ENCODE data around the gene SLU7. TPM values are rescaled to one million over a fixed set of nuclear protein-coding genes. Genes with fewer than 3 reads are reported as not detected.

Gene SLU7
- total RNA-seq, 1 experiment from 2014 or later: 43.6 TPM

DNA sequence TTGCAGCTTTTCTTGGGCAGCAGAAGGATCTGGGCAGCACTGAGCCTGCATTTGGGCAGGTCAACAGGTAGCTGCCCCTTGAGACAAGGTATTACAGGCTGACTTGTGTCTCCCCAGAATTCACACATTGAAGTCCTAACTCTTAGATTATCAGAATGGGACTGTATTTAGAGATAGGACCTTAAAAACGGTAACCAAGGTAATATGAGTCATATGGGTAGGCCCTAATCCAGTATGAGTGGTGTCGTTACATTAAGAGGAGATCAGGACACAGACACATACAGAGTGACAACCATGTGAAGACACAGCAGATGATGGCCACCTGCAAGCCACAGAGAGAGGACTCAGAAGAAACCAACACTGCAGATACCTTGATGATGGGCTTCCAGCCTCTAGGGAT is 51.6 kb downstream of the SLU7 start:
- DNase-seq (ENCODE audit: low read depth, low spot score): no peak
- no peaks in the 10 kb centered on the region for H3K36me3 ChIP-seq (ENCODE audit: control insufficient read depth in 1 of 2, insufficient read depth in 2 of 2, low read length in 2 of 2)
- TF ChIP-seq EZH2phosphoT487 (IDR thresholded peaks at IDR 0.05; ENCODE audit: borderline replicate concordance): no peak
- H4K20me1 ChIP-seq (ENCODE audit: insufficient read depth): no peaks in the 10 kb centered on the region
- H3K27ac ChIP-seq (ENCODE audit: low read depth, low read length): no peak overlapping the region
- H3K4me2 ChIP-seq (ENCODE audit: low read length): no peak overlapping the region
- ChIA-PET RAD21 (ENCODE audit: low non-redundant PET in 1 of 2, low total read pairs in 2 of 2, uncharacterized antibody in 2 of 2, unreplicated experiment in 2 of 2) (no interaction called here), POLR2A (no interaction called here), CTCF (no interaction called here)
- H3K9ac ChIP-seq (ENCODE audit: low read length): no peak overlapping the region
- no TSS peak for BruUV-seq (replicated peaks)
- H3K4me3 ChIP-seq (replicated peaks in 1 of 2; ENCODE audit: low read depth in 1 of 2, low read length in 2 of 2): no peak overlapping the region
- no peaks in the 10 kb centered on the region for H3K9me2 ChIP-seq (ENCODE audit: insufficient read depth)
- H3K27me3 ChIP-seq (ENCODE audit: insufficient read depth, low read length): peaks cover under 1% of the 10 kb centered on the region; the same call in 1 of the 2 replicates
- H3K9me3 ChIP-seq (ENCODE audit: control insufficient read depth in 1 of 2, insufficient read depth in 1 of 2, low read depth in 1 of 2, low read length in 2 of 2): no peaks in the 10 kb centered on the region
- H3K4me1 ChIP-seq (ENCODE audit: control insufficient read depth in 1 of 2, insufficient read depth in 2 of 2, low read length in 2 of 2): peaks cover 0 to 13% of the 10 kb centered on the region in 2 experiments; a peak in 2 of 4 replicates
- H3K79me2 ChIP-seq (ENCODE audit: insufficient read depth, low read length): no peaks in the 10 kb centered on the region
- intact Hi-C loops (cut with micrococcal nuclease): no loop called here
- ATAC-seq: no peak
- H2AFZ ChIP-seq (ENCODE audit: low read depth, low read length, poor library complexity, severe bottlenecking): no peak overlapping the region

DNA sequence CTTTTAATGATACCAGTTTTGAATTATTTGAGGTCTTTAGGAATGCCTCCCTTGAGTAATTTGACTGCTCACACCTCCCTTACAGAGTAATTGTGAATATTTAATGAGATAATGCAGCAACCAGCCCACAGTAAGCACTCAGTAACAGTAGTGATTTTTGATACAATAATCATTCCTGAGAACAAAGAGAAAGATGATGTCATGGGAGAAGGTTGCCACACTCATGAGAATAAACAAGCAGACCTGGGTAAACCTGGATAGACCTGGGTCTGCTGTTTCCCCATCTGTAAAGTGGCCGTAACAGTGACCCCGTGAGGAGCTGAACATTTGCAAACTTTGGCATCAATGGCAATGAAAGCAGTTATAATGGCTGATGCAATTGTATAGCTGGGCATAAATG is 52.7 kb downstream of the SLU7 start:
- RAD21 ChIA-PET (ENCODE audit: low non-redundant PET in 1 of 2, low total read pairs in 2 of 2, uncharacterized antibody in 2 of 2, unreplicated experiment in 2 of 2): no interaction called here
- DNase-seq (ENCODE audit: low read depth, low spot score): no peak
- no TSS peak for BruUV-seq (replicated peaks)

More for the DNA sequence above, 52.7 kb downstream of the SLU7 start:
- H4K20me1 ChIP-seq (ENCODE audit: insufficient read depth): no peaks in the 10 kb centered on the region
- H3K27ac ChIP-seq (ENCODE audit: low read depth, low read length): no peak overlapping the region
- peaks cover 0 to 13% of the 10 kb centered on the region in 2 experiments; a peak in 2 of 4 replicates for H3K4me1 ChIP-seq (ENCODE audit: control insufficient read depth in 1 of 2, insufficient read depth in 2 of 2, low read length in 2 of 2)
- H3K9ac ChIP-seq (ENCODE audit: low read length): no peak overlapping the region
- ChIA-PET POLR2A (no interaction called here), CTCF (no interaction called here)
- no peaks in the 10 kb centered on the region for H3K9me3 ChIP-seq (ENCODE audit: control insufficient read depth in 1 of 2, insufficient read depth in 1 of 2, low read depth in 1 of 2, low read length in 2 of 2)
- no peak overlapping the region for H2AFZ ChIP-seq (ENCODE audit: low read depth, low read length, poor library complexity, severe bottlenecking)
- no peak for ATAC-seq
- TF ChIP-seq, protein P1, sequence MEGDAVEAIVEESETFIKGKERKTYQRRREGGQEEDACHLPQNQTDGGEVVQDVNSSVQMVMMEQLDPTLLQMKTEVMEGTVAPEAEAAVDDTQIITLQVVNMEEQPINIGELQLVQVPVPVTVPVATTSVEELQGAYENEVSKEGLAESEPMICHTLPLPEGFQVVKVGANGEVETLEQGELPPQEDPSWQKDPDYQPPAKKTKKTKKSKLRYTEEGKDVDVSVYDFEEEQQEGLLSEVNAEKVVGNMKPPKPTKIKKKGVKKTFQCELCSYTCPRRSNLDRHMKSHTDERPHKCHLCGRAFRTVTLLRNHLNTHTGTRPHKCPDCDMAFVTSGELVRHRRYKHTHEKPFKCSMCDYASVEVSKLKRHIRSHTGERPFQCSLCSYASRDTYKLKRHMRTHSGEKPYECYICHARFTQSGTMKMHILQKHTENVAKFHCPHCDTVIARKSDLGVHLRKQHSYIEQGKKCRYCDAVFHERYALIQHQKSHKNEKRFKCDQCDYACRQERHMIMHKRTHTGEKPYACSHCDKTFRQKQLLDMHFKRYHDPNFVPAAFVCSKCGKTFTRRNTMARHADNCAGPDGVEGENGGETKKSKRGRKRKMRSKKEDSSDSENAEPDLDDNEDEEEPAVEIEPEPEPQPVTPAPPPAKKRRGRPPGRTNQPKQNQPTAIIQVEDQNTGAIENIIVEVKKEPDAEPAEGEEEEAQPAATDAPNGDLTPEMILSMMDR (IDR thresholded peaks at IDR 0.05 in 2 of 3, conservative IDR thresholded peaks at IDR 0.05 in 1 of 3; ENCODE audit: borderline replicate concordance in 1 of 3, insufficient read depth in 1 of 3, low read depth in 2 of 3, low read length in 2 of 3): no peak
- no peak for TF ChIP-seq EGR1 (IDR thresholded peaks at IDR 0.05; ENCODE audit: low read depth)
- no peaks in the 10 kb centered on the region for H3K27me3 ChIP-seq (ENCODE audit: insufficient read depth, low read length)
- H3K4me2 ChIP-seq (ENCODE audit: low read length): no peak overlapping the region
- intact Hi-C loops (cut with micrococcal nuclease): no loop called here
- H3K79me2 ChIP-seq (ENCODE audit: insufficient read depth, low read length): no peaks in the 10 kb centered on the region
- no peaks in the 10 kb centered on the region for H3K9me2 ChIP-seq (ENCODE audit: insufficient read depth)
- no peak overlapping the region for H3K4me3 ChIP-seq (replicated peaks in 1 of 2; ENCODE audit: low read depth in 1 of 2, low read length in 2 of 2)
- H3K36me3 ChIP-seq (ENCODE audit: control insufficient read depth in 1 of 2, insufficient read depth in 2 of 2, low read length in 2 of 2): no peaks in the 10 kb centered on the region
